Cortex of kidney (tissue), 1 donor: Measurements from ENCODE around the gene METTL25.
"Not testable (repeated sequence)": the region's sequence is repeated elsewhere in the genome, so short reads cannot be mapped to it uniquely, and the experiment has no call there.

Experiments used
- DNase-seq: peaks from one replicate; lab custom pipeline; 2025; lab: John Stamatoyannopoulos, UW

Gene METTL25

GRCh38 chr12:82358200-82359114 is at the start of gene METTL25, which contains the start of gene CCDC59:
Gene METTL25 (plus strand): TSS chr12:82358529. CDS start chr12:82358566, 37 bp downstream.
Gene CCDC59 (minus strand): TSS chr12:82358387. CDS start chr12:82358376, 11 bp downstream.
- DNase-seq: peak; percentile 73

- DNase-seq: no peak
These were observed 43.9 kb upstream of the METTL25 start for GRCh38 chr12:82314406-82314892.

- no peak for DNase-seq
These were observed 39.1 kb upstream of the METTL25 start for GRCh38 chr12:82319276-82319675.

- DNase-seq: no peak
These were observed 32.6 kb upstream of the METTL25 start for GRCh38 chr12:82325540-82326336.

- DNase-seq: no peak
These were observed 31.3 kb upstream of the METTL25 start for GRCh38 chr12:82326905-82327503.

GRCh38 chr12:82327861-82328260 is 30.5 kb upstream of the METTL25 start:
- DNase-seq: no peak

- DNase-seq: no peak
These were observed 28.8 kb upstream of the METTL25 start for GRCh38 chr12:82329508-82329907.

- DNase-seq: no peak
These were observed 8.2 kb upstream of the METTL25 start for GRCh38 chr12:82350161-82350560.

GRCh38 chr12:82351390-82351789 is 6.9 kb upstream of the METTL25 start:
- DNase-seq: no peak

GRCh38 chr12:82357340-82357739 is 989 bp upstream of the METTL25 start:
- no peak for DNase-seq

- DNase-seq: no peak
These were observed 507 bp upstream of the METTL25 start for GRCh38 chr12:82357845-82358199.

GRCh38 chr12:82359115-82359478 is 768 bp downstream of the METTL25 start:
- no peak for DNase-seq

- not testable (repeated sequence) for DNase-seq
These were observed 2.5 kb downstream of the METTL25 start for GRCh38 chr12:82360834-82361233.

- DNase-seq: no peak
These were observed 3.2 kb downstream of the METTL25 start for GRCh38 chr12:82361461-82361915.

GRCh38 chr12:82363990-82364389 is 5.7 kb downstream of the METTL25 start:
- DNase-seq: no peak

- no peak for DNase-seq
These were observed 7.9 kb downstream of the METTL25 start for GRCh38 chr12:82366197-82366596.

GRCh38 chr12:82375201-82375600 is 16.9 kb downstream of the METTL25 start:
- DNase-seq: no peak

- no peak for DNase-seq
These were observed 20.7 kb downstream of the METTL25 start for GRCh38 chr12:82378997-82379396.

- DNase-seq: no peak
These were observed 25.7 kb downstream of the METTL25 start for GRCh38 chr12:82383930-82384552.

- DNase-seq: no peak
These were observed 40.5 kb downstream of the METTL25 start for GRCh38 chr12:82398879-82399278.

- no peak for DNase-seq
These were observed 42.5 kb downstream of the METTL25 start for GRCh38 chr12:82400819-82401218.

GRCh38 chr12:82406651-82407050 is 48.3 kb downstream of the METTL25 start:
- DNase-seq: no peak
